Neural progenitor cell (in vitro differentiated cells): Measurements from ENCODE around the gene C3orf20. TPM values are rescaled to one million over a fixed set of nuclear protein-coding genes. Genes with fewer than 3 reads are reported as not detected.
"Not testable (repeated sequence)": the region's sequence is repeated elsewhere in the genome, so short reads cannot be mapped to it uniquely, and the experiment has no call there.

ENCODE experiments used
- DNase-seq: peaks from one replicate; pipeline ENCODE4 v3.0.0-alpha.2; 2016; ENCODE audit warnings: low spot score
- H2AFZ ChIP-seq: fragments of 200-600 bp; sonication (generic); replicated peaks from 2 replicates; pipeline ENCODE4 v1.6.1; 2016; ENCODE audit warnings: antibody characterized with exemption
- H3F3A ChIP-seq: fragments of 200-600 bp; sonication (generic); 2 replicates; pipeline ENCODE4 v1.6.1; 2016; ENCODE audit warnings: antibody characterized with exemption, low read depth
- H3K27ac ChIP-seq: fragments of 200-600 bp; sonication (generic); 2 replicates; pipeline ENCODE4 v1.5.1; 2016; ENCODE audit warnings: mild to moderate bottlenecking
- H3K27me3 ChIP-seq: fragments of 200-600 bp; sonication (generic); 2 replicates; pipeline ENCODE4 v1.6.1; 2016; ENCODE audit warnings: mild to moderate bottlenecking, moderate library complexity
- H3K36me3 ChIP-seq: fragments of 200-600 bp; sonication (generic); 2 replicates; pipeline ENCODE4 v1.5.1; 2016
- H3K4me1 ChIP-seq: fragments of 200-600 bp; sonication (generic); 2 replicates; pipeline ENCODE4 v1.6.1; 2016; ENCODE audit warnings: mixed run types
- H3K4me2 ChIP-seq: fragments of 200-600 bp; sonication (generic); 2 replicates; pipeline ENCODE4 v1.6.1; 2016
- H3K4me3 ChIP-seq: fragments of 200-600 bp; sonication (generic); 2 replicates; pipeline ENCODE4 v1.5.1; 2016
- H3K79me2 ChIP-seq: fragments of 200-600 bp; sonication (generic); 2 replicates; pipeline ENCODE4 v1.6.1; 2016; ENCODE audit warnings: low read depth
- H3K9ac ChIP-seq: fragments of 200-600 bp; sonication (generic); 2 replicates; pipeline ENCODE4 v1.6.1; 2016
- H3K9me3 ChIP-seq: fragments of 200-600 bp; sonication (generic); 2 replicates; pipeline ENCODE4 v1.5.1; 2016; ENCODE audit warnings: low read depth
- H4K20me1 ChIP-seq: fragments of 200-600 bp; sonication (generic); 2 replicates; pipeline ENCODE4 v1.6.1; 2016; ENCODE audit warnings: low read depth
- H3K27ac Mint-ChIP-seq: 3 replicates; pipeline ENCODE4 v1.8.0; 2021; ENCODE audit warnings: mixed read lengths
- H3K27me3 Mint-ChIP-seq: 2 replicates; pipeline ENCODE4 v1.8.0; 2022; ENCODE audit warnings: low read depth, mild to moderate bottlenecking, inconsistent platforms, moderate library complexity, mixed read lengths; ENCODE audit not compliant: insufficient read depth
- H3K36me3 Mint-ChIP-seq: 3 replicates; pipeline ENCODE4 v1.8.0; 2021; ENCODE audit warnings: mixed read lengths
- H3K4me1 Mint-ChIP-seq: 3 replicates; pipeline ENCODE4 v1.8.0; 2021; ENCODE audit warnings: mixed read lengths
- H3K4me3 Mint-ChIP-seq: 3 replicates; pipeline ENCODE4 v1.8.0; 2021; ENCODE audit warnings: mild to moderate bottlenecking, moderate library complexity, mixed read lengths
- H3K9me3 Mint-ChIP-seq: 3 replicates; pipeline ENCODE4 v1.8.0; 2020; ENCODE audit warnings: mixed read lengths
- CTCF ChIP-seq: fragments of 200-600 bp; sonication (generic); IDR thresholded peaks from 2 replicates; pipeline ENCODE4 v1.5.1; 2017; ENCODE audit warnings: antibody characterized with exemption, mild to moderate bottlenecking
- EZH2 ChIP-seq: fragments of 200-600 bp; sonication (generic); IDR thresholded peaks from 2 replicates; pipeline ENCODE4 v1.6.1; 2017; ENCODE audit warnings: antibody characterized with exemption, mild to moderate bottlenecking, moderate library complexity
- EZH2phosphoT487 ChIP-seq: fragments of 200-600 bp; sonication (generic); IDR thresholded peaks from 2 replicates; pipeline ENCODE4 v1.6.1; 2017; ENCODE audit warnings: antibody characterized with exemption
- total RNA-seq: library from RNA; depleted of rRNA; stranded (reverse); fragments of >200 nt; gene quantifications from 2 replicates; pipeline ENCODE4 v1.2.3, GENCODE V29; 2015; ENCODE audit warnings: low replicate concordance

The C3orf20 gene
- total RNA-seq, 1 donor from 2014 or later, result not detected

- Histone ChIP-seq H3K4me3 (peak overlapping the region; percentile 50), H3F3A (peaks cover 12% of the 10 kb centered on the region), H3K27me3 (peaks cover 85% of the 10 kb centered on the region)
- not testable (repeated sequence) for H3K4me2 ChIP-seq, H3K27ac Mint-ChIP-seq, H3K27ac ChIP-seq, H3K9me3 ChIP-seq, H3K79me2 ChIP-seq, H3K9ac ChIP-seq, H3K4me1 ChIP-seq, DNase-seq, H2AFZ ChIP-seq, H3K36me3 Mint-ChIP-seq, H4K20me1 ChIP-seq, H3K9me3 Mint-ChIP-seq, H3K36me3 ChIP-seq
- Mint-ChIP-seq H3K4me1 (peaks cover 12% of the 10 kb centered on the region), H3K4me3 (peak overlapping the region; percentile 81), H3K27me3 (peaks cover 64% of the 10 kb centered on the region)
- TF ChIP-seq EZH2, result peak; percentile 8
Observed at GRCh38 chr3:14809611-14810010, 134.7 kb downstream of the C3orf20 start.

GRCh38 chr3:14810070-14810791 is 135.3 kb downstream of the C3orf20 start:
- DNase-seq, result peak; percentile 73
- H3K4me3 ChIP-seq, result peak overlapping the region; percentile 52
- Mint-ChIP-seq H3K27me3 (peaks cover 62% of the 10 kb centered on the region), H3K36me3 (peaks cover 2% of the 10 kb centered on the region), H3K9me3 (peaks cover 2% of the 10 kb centered on the region), H3K27ac (no peak overlapping the region), H3K4me3 (peak overlapping the region; percentile 81), H3K4me1 (peaks cover 6% of the 10 kb centered on the region)
- TF ChIP-seq EZH2 (peak; percentile 38), EZH2phosphoT487 (no peak), CTCF (no peak)
- peaks cover 12% of the 10 kb centered on the region for H3F3A ChIP-seq
- H3K9ac ChIP-seq, result no peak overlapping the region
- H2AFZ ChIP-seq, result peak overlapping the region; percentile 72
- H3K79me2 ChIP-seq, result no peaks in the 10 kb centered on the region
- no peaks in the 10 kb centered on the region for H3K9me3 ChIP-seq
- peak overlapping the region; percentile 93 for H3K4me2 ChIP-seq
- no peaks in the 10 kb centered on the region for H4K20me1 ChIP-seq
- peaks cover 90% of the 10 kb centered on the region for H3K27me3 ChIP-seq
- no peaks in the 10 kb centered on the region for H3K36me3 ChIP-seq
- H3K4me1 ChIP-seq, result no peaks in the 10 kb centered on the region
- H3K27ac ChIP-seq, result no peak overlapping the region

- peaks cover 56% of the 10 kb centered on the region for H3K27me3 Mint-ChIP-seq
- Histone ChIP-seq H3K4me1 (no peaks in the 10 kb centered on the region), H3K27ac (no peak overlapping the region), H3K9ac (no peak overlapping the region), H3K79me2 (no peaks in the 10 kb centered on the region), H4K20me1 (no peaks in the 10 kb centered on the region), H3K27me3 (peaks cover 89% of the 10 kb centered on the region), H3K36me3 (no peaks in the 10 kb centered on the region), H3K4me3 (peak overlapping the region; percentile 52), H3K9me3 (no peaks in the 10 kb centered on the region), H3K4me2 (peak overlapping the region; percentile 93), H3F3A (peaks cover 12% of the 10 kb centered on the region), H2AFZ (peak overlapping the region; percentile 98)
- H3K4me1 Mint-ChIP-seq, result peaks cover 5% of the 10 kb centered on the region
- TF ChIP-seq CTCF, result no peak
- peak; percentile 83 for TF ChIP-seq EZH2phosphoT487
- peak; percentile 91 for TF ChIP-seq EZH2
- no peak overlapping the region for H3K27ac Mint-ChIP-seq
- peaks cover 2% of the 10 kb centered on the region for H3K9me3 Mint-ChIP-seq
- H3K4me3 Mint-ChIP-seq, result peak overlapping the region; percentile 90
- H3K36me3 Mint-ChIP-seq, result peaks cover 2% of the 10 kb centered on the region
- peak; percentile 52 for DNase-seq
Observed at GRCh38 chr3:14810801-14811661, 136.1 kb downstream of the C3orf20 start.
